H7 (cell line): ENCODE measurements around the gene IFITM5. TPM values are rescaled to one million over a fixed set of nuclear protein-coding genes. Genes with fewer than 3 reads are reported as not detected.
"Not testable (repeated sequence)": the region's sequence is repeated elsewhere in the genome, so short reads cannot be mapped to it uniquely, and the experiment has no call there.

Experiments
- DNase-seq: peaks from one replicate; pipeline ENCODE4 v3.0.0; 2012
- H3K27me3 ChIP-seq: 2 replicates; pipeline ENCODE4 v1.6.0; 2011; ENCODE audit warnings: mild to moderate bottlenecking, low read length; ENCODE audit not compliant: control insufficient read depth, insufficient read depth
- H3K36me3 ChIP-seq: replicated peaks from 2 replicates; pipeline ENCODE4 v1.5.1; 2011; ENCODE audit warnings: low read length; ENCODE audit not compliant: control insufficient read depth, insufficient read depth
- H3K4me3 ChIP-seq: 2 replicates; pipeline ENCODE4 v1.5.1; 2011; ENCODE audit warnings: low read depth, mild to moderate bottlenecking, control low read depth, low read length, moderate library complexity; ENCODE audit not compliant: insufficient read depth
- total RNA-seq: library from RNA; depleted of rRNA; stranded (reverse); fragments of >200 nt; shearing (Covaris generic); gene quantifications from 2 replicates; pipeline ENCODE4 v1.2.3, GENCODE V29; 2014; rRNA removed

The IFITM5 gene
- not detected in 2 replicates for total RNA-seq

- Histone ChIP-seq H3K27me3 (no peaks in the 10 kb centered on the region), H3K4me3 (no peak within 1 kb of the TSS), H3K36me3 (no peaks in the 10 kb centered on the region)
- DNase-seq: no peak
Observed at GRCh38 chr11:299081-299891, at the start of gene IFITM5. TSS of gene IFITM5 (minus strand) at chr11:299526. CDS start at chr11:299490, 36 bp downstream.

GRCh38 chr11:346529-346928, 47.2 kb upstream of the IFITM5 start:
- no peaks in the 10 kb centered on the region for H3K27me3 ChIP-seq

DNA sequence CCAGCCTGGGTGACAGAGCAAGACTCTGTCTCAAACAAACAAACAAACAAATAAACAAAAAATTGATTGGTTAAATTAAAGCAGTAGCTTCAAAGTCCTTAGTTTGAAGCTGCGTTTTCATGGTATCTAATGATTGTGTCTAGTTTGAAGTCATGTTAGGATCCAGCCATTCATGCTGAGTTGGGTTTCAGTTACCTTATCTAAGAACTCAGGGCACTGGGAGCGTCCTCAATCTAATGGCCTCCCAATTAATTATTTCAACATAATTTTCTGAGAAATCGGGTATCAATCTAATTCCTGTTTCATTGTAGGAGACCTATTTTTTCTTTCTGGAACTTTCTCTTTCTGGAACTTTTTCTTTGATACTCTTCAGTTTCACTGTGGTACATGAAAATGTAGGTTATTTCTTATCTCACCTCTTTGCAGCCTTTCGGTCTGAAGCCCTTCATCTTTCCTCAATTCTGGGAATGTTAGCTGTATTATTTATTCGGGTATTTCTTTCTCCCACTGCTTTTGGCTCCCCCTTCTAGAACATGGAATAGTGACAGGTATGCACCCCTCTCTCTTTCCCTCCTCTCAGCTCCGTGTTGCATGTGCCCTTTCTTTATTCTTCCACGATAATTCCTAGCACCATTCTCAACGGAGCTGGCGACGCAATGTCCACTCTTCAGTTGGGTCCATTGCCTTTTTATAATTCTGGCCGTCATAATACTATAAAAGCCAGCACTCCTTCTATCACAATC, 45.7 kb upstream of the IFITM5 start:
- H3K36me3 ChIP-seq: no peaks in the 10 kb centered on the region
- no peaks in the 10 kb centered on the region for H3K27me3 ChIP-seq
- no peak overlapping the region for H3K4me3 ChIP-seq
- DNase-seq: no peak

More at GRCh38 chr11:346529-346928, 47.2 kb upstream of the IFITM5 start:
- Histone ChIP-seq H3K4me3 (no peak overlapping the region), H3K36me3 (no peaks in the 10 kb centered on the region)
- DNase-seq: no peak

GRCh38 chr11:342328-342727, 43.0 kb upstream of the IFITM5 start:
- H3K27me3 ChIP-seq: no peaks in the 10 kb centered on the region
- no peak overlapping the region for H3K4me3 ChIP-seq
- no peaks in the 10 kb centered on the region for H3K36me3 ChIP-seq

GRCh38 chr11:340539-341512, 41.5 kb upstream of the IFITM5 start:
- DNase-seq: no peak
- Histone ChIP-seq H3K4me3 (no peak overlapping the region), H3K36me3 (no peaks in the 10 kb centered on the region), H3K27me3 (no peaks in the 10 kb centered on the region)

More at GRCh38 chr11:342328-342727, 43.0 kb upstream of the IFITM5 start:
- DNase-seq: no peak

- H3K36me3 ChIP-seq: no peaks in the 10 kb centered on the region
- no peaks in the 10 kb centered on the region for H3K27me3 ChIP-seq
- no peak overlapping the region for H3K4me3 ChIP-seq
- DNase-seq: no peak
Observed at GRCh38 chr11:339963-340362, 40.6 kb upstream of the IFITM5 start.

DNA sequence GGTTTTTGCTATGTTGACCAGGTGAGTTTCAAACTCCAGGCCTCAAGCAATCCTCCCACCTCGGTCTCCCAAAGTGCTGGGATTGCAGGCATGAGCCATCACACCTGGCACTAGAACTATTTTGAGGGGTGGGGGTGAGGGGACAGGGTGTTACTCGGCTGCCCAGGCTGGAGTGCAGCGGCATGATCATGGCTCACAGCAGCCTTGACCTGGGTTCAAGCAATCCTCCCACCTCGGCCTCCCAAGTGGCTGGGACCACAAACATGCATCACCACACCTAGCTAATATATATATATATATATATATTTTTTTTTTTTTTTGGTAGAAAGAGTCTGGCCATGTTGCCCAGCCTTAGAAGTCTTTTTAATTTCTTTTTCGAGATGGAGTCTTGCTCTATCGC, 38.4 kb upstream of the IFITM5 start:
- Histone ChIP-seq H3K4me3 (no peak overlapping the region), H3K27me3 (no peaks in the 10 kb centered on the region), H3K36me3 (no peaks in the 10 kb centered on the region)
- no peak for DNase-seq

DNA sequence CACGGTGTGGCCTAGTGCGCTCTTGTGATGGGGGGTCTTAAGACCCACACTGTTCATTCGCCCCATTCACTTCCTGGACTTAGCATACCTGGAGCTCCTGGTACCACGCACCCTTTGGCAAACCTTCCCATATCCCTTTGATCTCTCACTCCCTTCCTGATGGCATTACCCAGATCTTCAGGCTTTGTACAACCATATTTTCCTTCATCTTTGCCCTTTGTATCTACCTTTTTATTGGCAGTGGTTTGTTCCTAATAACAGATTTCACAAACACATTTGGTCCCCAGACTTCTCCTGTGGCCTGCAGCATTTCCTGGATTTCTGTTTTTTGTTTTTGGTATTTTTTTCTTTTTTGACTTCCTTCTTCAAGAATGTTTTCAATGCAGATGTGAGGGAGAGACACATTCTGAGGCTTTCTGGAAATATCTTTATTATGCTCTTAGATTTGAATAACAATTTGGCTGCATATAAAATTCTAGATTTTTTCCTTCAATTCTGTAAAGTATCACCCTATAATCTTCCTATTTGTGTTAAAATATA, 37.4 kb upstream of the IFITM5 start:
- no peak for DNase-seq
- Histone ChIP-seq H3K4me3 (no peak overlapping the region), H3K27me3 (no peaks in the 10 kb centered on the region), H3K36me3 (no peaks in the 10 kb centered on the region)

- no peaks in the 10 kb centered on the region for H3K27me3 ChIP-seq
- no peak overlapping the region for H3K4me3 ChIP-seq
- H3K36me3 ChIP-seq: no peaks in the 10 kb centered on the region
- DNase-seq: no peak
Observed at GRCh38 chr11:335779-336658, 36.7 kb upstream of the IFITM5 start.

DNA sequence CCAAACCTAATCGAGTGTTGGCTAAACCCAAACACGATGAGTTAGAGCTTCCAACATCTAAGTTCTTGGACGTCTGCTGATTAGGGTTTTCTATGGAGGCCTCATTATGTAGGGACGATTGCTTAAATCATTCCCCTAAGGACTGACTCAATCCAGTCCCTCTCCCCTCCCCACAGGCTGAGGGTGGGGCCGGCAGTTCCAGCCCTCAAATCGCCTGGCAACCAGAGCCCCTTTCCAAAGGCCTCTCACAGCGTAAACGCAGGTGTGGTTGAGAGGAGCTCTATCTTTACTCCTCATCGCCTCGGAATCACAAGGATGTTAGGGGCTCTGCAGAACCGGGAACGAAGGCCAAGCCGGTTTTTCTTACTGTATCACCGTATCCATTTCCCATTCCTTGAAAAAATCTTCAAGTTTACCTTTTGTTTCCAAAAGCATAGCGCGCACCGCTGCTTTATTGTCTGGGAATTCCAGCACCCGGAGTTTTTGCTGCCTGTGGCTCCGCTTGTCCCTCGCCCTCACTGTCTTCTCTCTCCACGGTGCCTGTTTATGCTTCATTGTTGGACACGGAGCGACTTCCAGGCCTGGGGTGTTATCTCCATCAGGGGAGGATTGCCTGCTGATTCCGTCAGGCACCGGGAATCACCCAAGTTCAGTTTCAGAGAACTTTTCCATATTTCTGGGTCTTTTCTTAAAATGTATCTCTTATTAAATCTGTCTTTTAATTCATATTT, 35.1 kb upstream of the IFITM5 start:
- DNase-seq: peak; percentile 84
- Histone ChIP-seq H3K27me3 (no peaks in the 10 kb centered on the region), H3K4me3 (no peak overlapping the region), H3K36me3 (no peaks in the 10 kb centered on the region)

DNA sequence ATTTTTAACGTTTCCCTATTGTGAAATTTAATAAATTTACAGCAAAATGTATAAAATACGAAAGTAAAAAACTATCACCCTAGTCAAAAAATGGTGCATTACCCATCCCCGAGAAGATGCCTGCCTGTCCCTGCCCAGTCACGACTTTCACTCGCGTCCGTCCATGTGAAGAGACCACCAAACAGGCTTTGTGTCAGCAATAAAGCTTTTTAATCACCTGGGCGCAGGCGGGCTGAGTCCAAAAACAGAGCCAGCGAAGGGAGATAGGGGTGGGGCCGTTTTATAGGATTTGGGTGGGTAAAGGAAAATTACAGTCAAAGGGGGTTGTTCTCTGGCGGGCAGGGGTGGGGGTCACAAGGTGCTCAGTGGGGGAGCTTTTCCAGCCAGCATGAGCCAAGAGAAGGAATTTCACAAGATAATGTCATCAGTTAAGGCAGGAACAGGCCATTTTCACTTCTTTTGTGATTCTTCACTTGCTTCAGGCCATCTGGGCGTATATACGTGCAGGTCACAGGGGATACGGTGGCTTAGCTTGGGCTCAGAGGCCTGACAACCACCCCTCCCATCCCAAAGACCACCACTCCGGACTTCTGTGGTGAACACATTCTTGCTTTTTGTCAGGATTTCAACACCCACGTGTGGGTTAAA, 34.4 kb upstream of the IFITM5 start:
- H3K27me3 ChIP-seq, DNase-seq, H3K36me3 ChIP-seq, H3K4me3 ChIP-seq: not testable (repeated sequence)

GRCh38 chr11:332651-333480, 33.5 kb upstream of the IFITM5 start:
- Histone ChIP-seq H3K36me3 (no peaks in the 10 kb centered on the region), H3K4me3 (no peak overlapping the region), H3K27me3 (no peaks in the 10 kb centered on the region)
- DNase-seq: no peak
